Measurements from ENCODE around the gene PLB1.
"Not testable (repeated sequence)": the region's sequence is repeated elsewhere in the genome, so short reads cannot be mapped to it uniquely, and the experiment has no call there.

The PLB1 gene

DNA sequence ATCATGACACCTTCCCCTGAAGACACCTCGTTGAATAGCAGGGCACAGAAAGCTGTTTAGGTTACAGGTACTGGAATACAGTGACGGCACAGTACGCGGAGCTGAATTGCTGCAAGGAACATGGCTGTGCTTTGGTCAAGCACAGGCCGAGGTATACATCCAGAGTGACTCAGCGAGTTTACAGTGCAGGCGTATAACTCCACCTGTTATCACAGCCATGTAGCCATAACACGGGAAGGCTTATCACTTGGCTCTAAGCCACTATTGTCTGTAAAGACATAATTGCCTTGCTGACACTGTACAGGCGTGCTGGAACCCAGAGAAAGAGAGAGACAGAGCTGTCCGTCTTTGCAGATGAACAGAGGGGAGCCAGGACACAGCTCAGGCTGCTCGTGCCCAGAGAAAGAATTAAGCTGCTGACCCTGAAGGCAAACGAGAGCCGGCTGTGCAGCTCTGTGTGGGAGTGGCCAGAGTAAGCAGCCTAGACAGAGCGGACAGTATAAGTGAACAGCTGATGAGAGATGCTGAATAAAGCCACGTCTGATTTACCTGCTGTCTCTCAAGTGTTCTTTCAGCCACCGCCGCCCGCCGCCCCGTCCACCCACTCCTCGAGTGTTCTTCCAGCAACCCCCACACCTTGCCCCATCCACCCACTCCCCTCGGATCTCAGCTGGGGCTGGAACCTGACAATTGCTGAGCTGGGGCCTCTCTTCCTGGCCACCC lies 168.4 kb downstream of the PLB1 start:
- TF ChIP-seq POLR2AphosphoS5 (IDR thresholded peaks at IDR 0.05; ENCODE audit: low read depth, low read length) (no peak), TAF1 (IDR thresholded peaks at IDR 0.05; ENCODE audit: borderline replicate concordance, low read depth, low read length) (no peak), POLR2A (IDR thresholded peaks at IDR 0.05; ENCODE audit: low read depth, low read length) (no peak)
- DNase-seq (ENCODE audit: insufficient read length) (no peak), FAIRE-seq (no peak)

DNA sequence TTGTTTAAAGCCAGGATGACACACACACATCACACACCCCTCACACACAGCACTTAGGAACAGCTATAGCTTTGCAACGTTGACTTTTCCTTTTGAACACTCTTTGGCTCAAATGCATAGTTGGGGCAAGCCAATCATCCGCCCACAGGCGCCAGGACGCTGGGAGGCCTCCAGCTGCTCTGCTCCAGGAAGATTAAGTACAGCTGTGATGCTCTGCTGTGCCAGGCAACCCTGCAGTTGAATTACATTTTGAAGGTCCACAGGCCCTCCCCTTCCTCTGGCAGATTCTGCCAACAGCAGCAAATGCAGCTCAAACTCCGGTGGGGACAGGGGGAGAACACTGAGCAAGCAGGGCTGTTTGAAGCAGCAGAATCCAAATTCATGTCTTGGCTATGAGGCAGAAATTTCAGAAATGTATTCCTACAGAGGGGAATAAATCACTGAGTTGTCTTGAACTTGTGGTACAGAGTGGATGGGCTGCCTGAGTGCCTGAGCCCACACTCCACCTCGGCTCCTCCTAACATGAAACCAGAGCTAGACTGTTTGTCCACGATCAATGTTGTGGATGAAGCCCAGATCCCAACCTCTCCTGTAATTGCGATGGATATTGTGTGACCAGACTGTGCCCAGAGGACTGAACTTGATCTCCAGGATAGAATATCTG lies 169.3 kb downstream of the PLB1 start:
- TF ChIP-seq POLR2AphosphoS5 (IDR thresholded peaks at IDR 0.05; ENCODE audit: low read depth, low read length), result no peak
- no peak for TF ChIP-seq TAF1 (IDR thresholded peaks at IDR 0.05; ENCODE audit: borderline replicate concordance, low read depth, low read length)
- no peak for TF ChIP-seq POLR2A (IDR thresholded peaks at IDR 0.05; ENCODE audit: low read depth, low read length)
- FAIRE-seq, result no peak
- DNase-seq (ENCODE audit: insufficient read length), result no peak

DNA sequence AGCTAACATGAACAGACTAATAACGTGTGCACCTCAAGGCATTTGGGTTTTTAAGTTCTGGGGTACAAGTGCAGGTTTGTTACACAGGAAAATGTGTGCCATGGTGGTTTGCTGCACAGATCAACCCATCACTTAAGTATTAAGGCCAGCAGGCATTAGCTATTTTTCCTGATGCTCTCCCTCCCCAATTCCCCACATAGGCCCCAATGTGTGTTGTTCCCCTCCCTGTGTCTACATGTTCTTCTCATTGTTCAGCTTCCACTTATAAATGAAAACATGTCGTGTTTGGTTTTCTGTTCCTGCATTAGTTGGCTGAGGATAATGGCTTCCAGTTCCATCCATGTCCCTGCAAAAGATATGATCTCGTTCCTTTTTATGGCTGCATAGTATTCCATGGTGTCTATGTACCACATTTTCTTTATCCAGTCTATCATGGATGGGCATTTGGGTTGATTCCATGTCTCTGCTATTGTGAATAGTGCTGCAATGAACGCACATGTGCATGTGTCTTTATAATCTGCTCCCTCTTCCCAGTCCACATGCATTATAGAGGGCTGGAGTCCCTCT lies 170.0 kb downstream of the PLB1 start:
- not testable (repeated sequence) for FAIRE-seq; DNase-seq (ENCODE audit: insufficient read length)

DNA sequence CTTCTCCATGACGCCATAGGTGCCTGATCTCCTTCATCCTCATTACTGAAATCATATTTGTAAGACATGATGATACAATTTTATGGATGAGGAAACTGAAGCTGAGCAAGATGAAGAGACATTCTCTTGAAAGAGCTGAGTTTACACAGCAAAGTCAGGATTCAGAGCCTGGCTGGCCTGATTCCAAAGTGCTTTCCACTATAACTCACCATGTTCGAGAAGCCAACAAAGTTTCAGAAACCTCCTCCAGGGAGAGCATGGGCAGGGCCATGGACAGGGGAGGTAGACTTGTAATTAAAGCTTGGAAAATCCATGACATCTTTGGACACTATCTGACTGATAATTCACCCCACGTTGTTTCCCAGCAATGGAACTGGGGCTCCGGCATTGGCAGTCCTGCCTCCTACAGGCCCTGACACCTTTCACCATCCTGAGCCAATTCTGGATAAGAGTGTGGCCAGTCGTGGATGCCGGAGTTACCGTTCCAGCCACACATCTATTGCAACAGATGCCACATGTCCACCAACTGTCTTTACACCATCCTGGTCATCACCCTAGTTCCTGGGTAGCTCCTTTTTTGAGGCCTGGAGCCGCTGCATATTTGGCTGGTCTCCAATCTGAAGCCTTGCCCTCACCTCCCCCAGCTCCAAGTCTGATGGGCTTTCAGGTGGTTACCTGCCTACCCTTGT lies 170.8 kb downstream of the PLB1 start:
- TF ChIP-seq POLR2A (IDR thresholded peaks at IDR 0.05; ENCODE audit: low read depth, low read length) (no peak), POLR2AphosphoS5 (IDR thresholded peaks at IDR 0.05; ENCODE audit: low read depth, low read length) (no peak), TAF1 (IDR thresholded peaks at IDR 0.05; ENCODE audit: borderline replicate concordance, low read depth, low read length) (no peak)
- no peak for DNase-seq (ENCODE audit: insufficient read length)
- no peak for FAIRE-seq

DNA sequence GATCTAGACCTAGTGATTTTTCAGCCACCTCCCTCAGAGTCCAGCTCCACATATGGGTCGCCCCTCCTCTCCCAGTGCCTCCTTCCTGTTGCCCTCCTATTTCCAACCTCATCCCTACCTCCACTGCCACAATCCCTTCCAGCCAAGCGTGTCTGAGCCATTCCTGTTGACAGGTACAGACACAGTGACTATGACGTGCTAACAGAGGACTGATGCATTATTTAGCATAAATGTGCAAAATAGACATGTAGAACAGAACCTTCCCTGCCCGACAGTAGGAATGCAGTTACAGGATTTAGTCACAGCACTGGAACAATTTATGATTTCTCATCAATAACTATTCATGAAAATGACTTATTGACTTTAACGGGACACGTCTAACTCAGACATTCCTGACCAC lies 171.4 kb downstream of the PLB1 start:
- TF ChIP-seq TAF1 (IDR thresholded peaks at IDR 0.05; ENCODE audit: borderline replicate concordance, low read depth, low read length) (no peak), POLR2A (IDR thresholded peaks at IDR 0.05; ENCODE audit: low read depth, low read length) (no peak), POLR2AphosphoS5 (IDR thresholded peaks at IDR 0.05; ENCODE audit: low read depth, low read length) (no peak)
- FAIRE-seq, result no peak
- DNase-seq (ENCODE audit: insufficient read length), result no peak

DNA sequence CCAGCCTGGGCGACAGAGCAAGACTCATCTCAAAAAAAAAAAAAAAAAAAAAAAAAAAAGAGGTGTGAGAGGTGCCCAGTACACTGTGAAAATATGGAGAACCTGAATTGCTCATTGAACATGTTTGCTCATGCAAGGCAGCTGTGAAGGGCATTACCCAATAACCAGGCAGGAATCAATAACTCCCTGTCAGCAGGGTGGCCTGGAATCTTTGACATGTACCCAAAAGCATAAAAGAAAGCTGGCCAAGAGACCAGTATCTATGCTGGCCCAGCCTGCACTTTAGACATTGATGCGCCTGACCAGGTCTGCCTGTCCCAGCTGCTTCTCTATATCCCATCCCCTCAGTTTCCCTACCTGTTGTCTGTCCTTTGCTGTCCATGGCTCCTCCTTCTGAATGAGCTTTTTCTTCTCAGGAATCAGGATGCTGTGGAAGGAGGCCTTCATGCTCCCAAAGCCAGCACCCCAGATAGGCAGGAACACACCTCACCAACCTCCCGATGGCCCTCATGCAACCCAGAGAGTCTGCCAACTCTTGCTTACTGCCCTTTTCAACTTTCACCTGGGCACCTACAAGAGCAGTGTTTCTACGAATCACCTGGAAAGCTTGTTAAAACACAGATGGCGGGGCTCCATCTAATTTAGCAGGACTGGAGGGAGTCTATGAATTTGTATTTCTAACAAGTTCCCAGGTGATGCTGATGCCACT lies 172.4 kb downstream of the PLB1 start:
- TF ChIP-seq TAF1 (IDR thresholded peaks at IDR 0.05; ENCODE audit: borderline replicate concordance, low read depth, low read length), result no peak
- no peak for TF ChIP-seq POLR2AphosphoS5 (IDR thresholded peaks at IDR 0.05; ENCODE audit: low read depth, low read length)
- TF ChIP-seq POLR2A (IDR thresholded peaks at IDR 0.05; ENCODE audit: low read depth, low read length), result no peak
- DNase-seq (ENCODE audit: insufficient read length) (no peak), FAIRE-seq (no peak)

DNA sequence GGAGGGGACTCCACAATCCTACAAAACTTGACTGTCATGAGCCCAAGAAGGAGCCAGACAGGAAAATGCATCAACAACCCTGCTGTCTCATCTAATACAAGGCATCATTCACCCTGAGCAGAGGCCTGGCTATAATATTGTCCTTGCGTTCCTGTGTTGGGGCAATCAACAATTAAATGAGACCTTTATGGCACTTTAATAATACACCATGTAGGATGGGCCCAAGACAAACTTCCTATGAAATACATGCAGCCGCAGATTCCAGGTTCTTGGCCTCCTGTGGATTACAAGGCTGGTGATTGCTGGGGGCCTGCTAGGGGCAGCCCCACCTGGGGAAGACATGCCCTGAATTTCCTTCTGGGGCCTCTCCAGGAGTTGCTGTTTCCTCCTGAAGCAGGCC lies 173.0 kb downstream of the PLB1 start:
- no peak for DNase-seq (ENCODE audit: insufficient read length)
- no peak for FAIRE-seq
- TF ChIP-seq POLR2A (IDR thresholded peaks at IDR 0.05; ENCODE audit: low read depth, low read length) (no peak), POLR2AphosphoS5 (IDR thresholded peaks at IDR 0.05; ENCODE audit: low read depth, low read length) (no peak), TAF1 (IDR thresholded peaks at IDR 0.05; ENCODE audit: borderline replicate concordance, low read depth, low read length) (no peak)

DNA sequence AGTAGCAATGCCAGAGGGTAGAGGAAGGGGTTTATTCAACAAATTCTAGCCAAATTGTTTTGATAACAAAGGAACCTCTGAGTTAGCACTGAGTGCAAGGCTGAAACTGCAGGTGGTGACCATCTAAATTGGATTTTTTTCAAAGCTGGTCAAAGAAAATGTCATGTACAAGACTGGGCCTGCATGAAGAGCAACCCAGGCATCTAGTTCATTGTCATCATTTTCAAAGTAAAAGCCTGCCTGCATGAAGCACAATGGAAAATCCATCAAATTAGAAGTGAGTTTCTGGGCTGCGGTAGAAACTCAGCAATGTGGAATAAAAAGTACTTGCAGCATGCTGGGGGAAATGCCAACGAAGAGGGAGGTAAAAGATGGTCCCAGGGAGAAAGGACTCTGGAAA lies 175.0 kb downstream of the PLB1 start:
- FAIRE-seq (no peak), DNase-seq (ENCODE audit: insufficient read length) (no peak)
- TF ChIP-seq POLR2AphosphoS5 (IDR thresholded peaks at IDR 0.05; ENCODE audit: low read depth, low read length) (no peak), POLR2A (IDR thresholded peaks at IDR 0.05; ENCODE audit: low read depth, low read length) (no peak), TAF1 (IDR thresholded peaks at IDR 0.05; ENCODE audit: borderline replicate concordance, low read depth, low read length) (no peak)

DNA sequence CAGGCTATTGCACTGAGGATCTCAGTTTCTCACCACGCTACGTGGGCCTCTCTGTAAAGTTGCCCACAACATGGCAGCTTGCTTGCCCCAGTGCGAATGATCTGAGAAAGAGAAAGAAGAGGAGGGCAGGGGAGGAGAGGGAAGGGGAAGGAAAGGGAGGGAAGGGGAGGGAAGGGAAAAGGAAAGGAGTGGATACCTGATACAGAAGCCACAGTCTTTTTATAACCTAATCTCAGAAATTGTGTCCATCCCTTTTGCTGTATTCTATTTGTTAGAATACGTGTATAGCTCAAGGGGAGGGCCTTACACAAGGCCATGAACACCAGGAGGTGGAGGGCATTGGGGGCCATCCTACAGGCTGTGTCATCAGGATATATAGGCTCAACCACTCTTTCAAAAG lies 177.5 kb downstream of the PLB1 start:
- DNase-seq (ENCODE audit: insufficient read length) (no peak), FAIRE-seq (no peak)
- TF ChIP-seq POLR2A (IDR thresholded peaks at IDR 0.05; ENCODE audit: low read depth, low read length), result no peak
- TF ChIP-seq TAF1 (IDR thresholded peaks at IDR 0.05; ENCODE audit: borderline replicate concordance, low read depth, low read length), result no peak
- TF ChIP-seq POLR2AphosphoS5 (IDR thresholded peaks at IDR 0.05; ENCODE audit: low read depth, low read length), result no peak

DNA sequence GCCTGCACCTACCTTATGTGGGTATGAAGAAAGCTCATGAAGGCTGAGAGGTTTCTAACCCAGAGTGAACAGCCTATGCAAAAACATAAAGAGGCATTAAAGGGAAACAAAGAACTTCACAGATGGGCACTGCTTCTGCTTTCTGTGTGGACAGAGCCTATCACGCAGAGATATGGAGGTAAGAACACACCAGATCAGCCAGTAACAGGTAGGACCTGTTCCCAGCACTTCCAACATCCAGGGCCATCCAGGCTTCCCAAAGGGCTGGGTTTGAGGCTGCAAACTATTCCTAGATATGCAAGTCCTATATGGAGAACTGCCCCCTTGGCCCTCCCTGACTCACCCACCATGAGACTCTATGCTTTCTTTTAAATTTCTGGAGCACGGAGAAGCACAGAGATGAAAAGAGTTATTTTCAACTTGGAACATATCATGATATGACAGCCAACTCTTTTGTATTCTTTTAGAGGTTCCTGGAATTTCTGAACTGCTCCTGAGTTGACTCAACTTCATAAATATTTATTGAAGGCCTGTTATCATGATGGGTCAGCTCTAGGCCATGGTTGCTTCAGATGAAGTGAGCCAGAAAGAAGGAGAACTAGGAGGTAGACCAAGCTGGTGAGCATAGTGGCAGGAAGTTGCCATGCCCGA lies 178.3 kb downstream of the PLB1 start:
- no peak for TF ChIP-seq POLR2A (IDR thresholded peaks at IDR 0.05; ENCODE audit: low read depth, low read length)
- TF ChIP-seq POLR2AphosphoS5 (IDR thresholded peaks at IDR 0.05; ENCODE audit: low read depth, low read length), result no peak
- no peak for TF ChIP-seq TAF1 (IDR thresholded peaks at IDR 0.05; ENCODE audit: borderline replicate concordance, low read depth, low read length)
- no peak for DNase-seq (ENCODE audit: insufficient read length)
- no peak for FAIRE-seq

DNA sequence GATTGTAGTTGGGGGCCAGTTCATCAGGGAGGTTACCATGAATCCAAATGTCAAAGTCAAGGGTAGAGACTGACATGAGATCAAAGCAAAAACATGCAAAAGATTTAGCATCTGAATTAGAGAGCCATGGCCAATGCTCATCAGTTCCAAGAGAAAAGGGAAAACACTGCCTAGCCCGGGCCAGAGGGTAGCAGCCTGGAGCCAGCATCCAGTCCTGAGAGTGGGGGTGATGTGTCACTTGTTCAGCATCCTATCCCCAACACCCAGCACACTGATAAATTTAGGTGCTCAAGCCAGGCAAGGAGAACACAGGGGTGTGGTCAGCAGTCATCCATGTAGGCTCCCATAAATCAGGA lies 178.8 kb downstream of the PLB1 start:
- DNase-seq (ENCODE audit: insufficient read length), result no peak
- no peak for TF ChIP-seq TAF1 (IDR thresholded peaks at IDR 0.05; ENCODE audit: borderline replicate concordance, low read depth, low read length)
- TF ChIP-seq POLR2A (IDR thresholded peaks at IDR 0.05; ENCODE audit: low read depth, low read length), result no peak
- no peak for TF ChIP-seq POLR2AphosphoS5 (IDR thresholded peaks at IDR 0.05; ENCODE audit: low read depth, low read length)
- no peak for FAIRE-seq

All from GM12892 (cell line).